HL-60 (cell line): ENCODE data around the gene PSMC3.

Source experiments
- GABPA ChIP-seq: IDR thresholded peaks from 2 replicates; pipeline ENCODE4 v1.6.1; 2012; ENCODE audit warnings: low read depth
- POLR2AphosphoS5 ChIP-seq: IDR thresholded peaks from 2 replicates; pipeline ENCODE4 v1.6.1; 2012; ENCODE audit warnings: low read depth
- REST ChIP-seq: IDR thresholded peaks from 2 replicates; pipeline ENCODE4 v1.6.1; 2012; ENCODE audit warnings: low read depth; ENCODE audit not compliant: insufficient replicate concordance
- TF ChIP-seq, protein P1 (sequence below): IDR thresholded peaks from one replicate; pipeline ENCODE4 v1.5.1; 2011; ENCODE audit warnings: low read length, control low read depth, inconsistent platforms; ENCODE audit not compliant: insufficient read depth

DNA sequence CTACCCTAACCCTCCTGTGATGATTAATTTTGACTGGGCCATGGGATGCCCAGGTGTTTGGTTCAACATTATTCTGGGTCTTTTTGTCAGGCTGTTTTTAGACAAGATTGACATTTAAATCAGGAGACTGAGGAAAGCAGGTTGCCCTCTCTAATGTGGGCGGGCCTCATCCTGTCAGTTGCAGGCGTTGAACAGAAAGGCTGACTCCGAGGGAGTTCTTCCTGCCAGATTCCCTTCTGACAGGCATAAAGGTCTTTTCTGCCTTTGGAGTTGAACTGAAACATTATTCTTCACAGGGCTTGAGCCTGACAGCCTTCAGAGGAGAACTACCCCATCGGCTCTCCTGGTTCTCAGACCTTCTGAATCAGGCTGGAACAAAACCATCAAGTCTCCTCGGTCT is 4.3 kb upstream of the PSMC3 start:
- TF ChIP-seq, protein P1, sequence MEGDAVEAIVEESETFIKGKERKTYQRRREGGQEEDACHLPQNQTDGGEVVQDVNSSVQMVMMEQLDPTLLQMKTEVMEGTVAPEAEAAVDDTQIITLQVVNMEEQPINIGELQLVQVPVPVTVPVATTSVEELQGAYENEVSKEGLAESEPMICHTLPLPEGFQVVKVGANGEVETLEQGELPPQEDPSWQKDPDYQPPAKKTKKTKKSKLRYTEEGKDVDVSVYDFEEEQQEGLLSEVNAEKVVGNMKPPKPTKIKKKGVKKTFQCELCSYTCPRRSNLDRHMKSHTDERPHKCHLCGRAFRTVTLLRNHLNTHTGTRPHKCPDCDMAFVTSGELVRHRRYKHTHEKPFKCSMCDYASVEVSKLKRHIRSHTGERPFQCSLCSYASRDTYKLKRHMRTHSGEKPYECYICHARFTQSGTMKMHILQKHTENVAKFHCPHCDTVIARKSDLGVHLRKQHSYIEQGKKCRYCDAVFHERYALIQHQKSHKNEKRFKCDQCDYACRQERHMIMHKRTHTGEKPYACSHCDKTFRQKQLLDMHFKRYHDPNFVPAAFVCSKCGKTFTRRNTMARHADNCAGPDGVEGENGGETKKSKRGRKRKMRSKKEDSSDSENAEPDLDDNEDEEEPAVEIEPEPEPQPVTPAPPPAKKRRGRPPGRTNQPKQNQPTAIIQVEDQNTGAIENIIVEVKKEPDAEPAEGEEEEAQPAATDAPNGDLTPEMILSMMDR, result no peak
- TF ChIP-seq POLR2AphosphoS5 (no peak), GABPA (no peak), REST (no peak)
